Stomach (tissue), 4 donors: ENCODE measurements around the gene DHRS7B.

Source experiments
- CTCF ChIP-seq, 7 experiments: fragments of 450-650 bp in 4 of 7; fragments of 200-600 bp in 3 of 7; sonication (generic) in 3 of 7; IDR thresholded peaks; one replicate each; pipeline ENCODE4 v1.5.1; 2016 to 2019; ENCODE audit warnings: antibody characterized with exemption in 7 of 7, control low read depth in 2 of 7, mild to moderate bottlenecking in 1 of 7
- POLR2A ChIP-seq, 4 donors: fragments of 450-650 bp; IDR thresholded peaks; one replicate each; pipeline ENCODE4 v1.6.1; 2016; ENCODE audit warnings: antibody characterized with exemption in 4 of 4, control low read depth in 2 of 4, mild to moderate bottlenecking in 1 of 4, moderate library complexity in 1 of 4
- POLR2AphosphoS5 ChIP-seq, 3 donors: sonication (generic); formaldehyde crosslinking; IDR thresholded peaks; one replicate each; pipeline ENCODE4 v1.6.1; 2016; ENCODE audit warnings: antibody characterized with exemption in 3 of 3

- TF ChIP-seq CTCF (IDR thresholded peaks at IDR 0.05) = no peak
- TF ChIP-seq POLR2A (IDR thresholded peaks at IDR 0.05) = no peak
- TF ChIP-seq POLR2AphosphoS5 (IDR thresholded peaks at IDR 0.05) = no peak
These were observed 40.5 kb downstream of the DHRS7B start for GRCh38 chr17:21167303-21167702.
